K562 (cell line): ENCODE measurements around the gene CMBL.

Experiments
- CEBPB ChIP-seq: fragments of 450-650 bp; IDR thresholded peaks from 2 replicates; pipeline ENCODE4 v1.6.1; 2016; ENCODE audit warnings: missing genetic modification characterization, missing compliant biosample characterization
- EHMT2 ChIP-seq: fragments of 450-650 bp; IDR thresholded peaks from 2 replicates; pipeline ENCODE4 v1.6.1; 2018; ENCODE audit warnings: antibody characterized with exemption
- ELF1 ChIP-seq: fragments of 200-800 bp; sonication (Bioruptor generic); IDR thresholded peaks from 2 replicates; pipeline ENCODE4 v1.6.1; 2016; ENCODE audit warnings: missing genetic modification characterization, missing compliant biosample characterization
- POLR2A ChIP-seq: fragments of 450-650 bp; conservative IDR thresholded peaks from 2 replicates; pipeline ENCODE4 v1.6.1; 2016
- SIX5 ChIP-seq, 2 experiments: IDR thresholded peaks; 2 replicates each; pipeline ENCODE4 v1.6.1; 2011; ENCODE audit warnings: low read length in 2 of 2, borderline replicate concordance in 1 of 2, low read depth in 1 of 2, mild to moderate bottlenecking in 1 of 2, moderate library complexity in 1 of 2; ENCODE audit not compliant: insufficient read depth in 1 of 2
- SMAD4 ChIP-seq: fragments of 250-450 bp; sonication (Bioruptor Pico); conservative IDR thresholded peaks from 2 replicates; pipeline ENCODE4 v1.8.0; 2021; ENCODE audit warnings: inconsistent platforms, mild to moderate bottlenecking, moderate library complexity
- SUPT5H ChIP-seq: fragments of 450-650 bp; IDR thresholded peaks from 2 replicates; pipeline ENCODE4 v1.6.1; 2016
- TAF7 ChIP-seq: fragments of 450-650 bp; IDR thresholded peaks from 2 replicates; pipeline ENCODE4 v1.6.1; 2016; ENCODE audit warnings: missing genetic modification characterization, missing compliant biosample characterization
- ZFP36 ChIP-seq: fragments of 150-350 bp; IDR thresholded peaks from 2 replicates; pipeline ENCODE4 v1.6.1; 2018; ENCODE audit warnings: low read length, low read depth; ENCODE audit not compliant: partially characterized antibody
- TF ChIP-seq, protein P1 (sequence below): sonication (generic); formaldehyde crosslinking; IDR thresholded peaks from 2 replicates; pipeline ENCODE4 v1.5.0; 2020; ENCODE audit warnings: missing genetic modification reagents

DNA sequence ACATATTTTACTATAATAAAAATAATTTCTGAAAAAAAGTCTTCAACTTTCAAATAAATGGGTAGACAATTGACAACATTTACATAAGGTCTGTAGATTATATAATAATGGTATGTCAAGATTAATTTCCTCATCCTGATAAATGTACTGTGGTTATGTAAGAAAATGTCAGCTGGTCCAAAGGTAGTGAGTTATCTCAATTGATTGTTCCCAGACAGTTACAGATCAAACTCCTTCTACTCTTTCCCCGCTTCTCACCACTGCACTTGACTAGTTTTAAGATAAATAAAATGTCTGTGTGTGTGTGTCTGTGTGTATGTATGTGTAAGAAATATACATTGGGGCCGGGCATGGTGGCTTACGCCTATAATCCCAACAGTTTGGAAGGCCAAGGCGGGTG lies 29.4 kb upstream of the CMBL start:
- TF ChIP-seq TAF7: no peak
- no peak for TF ChIP-seq EHMT2
- no peak for TF ChIP-seq CEBPB
- TF ChIP-seq SUPT5H: no peak
- no peak for TF ChIP-seq ZFP36
- TF ChIP-seq ELF1 (tag): no peak
- TF ChIP-seq SMAD4: no peak
- TF ChIP-seq, protein P1, sequence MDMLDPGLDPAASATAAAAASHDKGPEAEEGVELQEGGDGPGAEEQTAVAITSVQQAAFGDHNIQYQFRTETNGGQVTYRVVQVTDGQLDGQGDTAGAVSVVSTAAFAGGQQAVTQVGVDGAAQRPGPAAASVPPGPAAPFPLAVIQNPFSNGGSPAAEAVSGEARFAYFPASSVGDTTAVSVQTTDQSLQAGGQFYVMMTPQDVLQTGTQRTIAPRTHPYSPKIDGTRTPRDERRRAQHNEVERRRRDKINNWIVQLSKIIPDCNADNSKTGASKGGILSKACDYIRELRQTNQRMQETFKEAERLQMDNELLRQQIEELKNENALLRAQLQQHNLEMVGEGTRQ (CRISPR knock-in tag): no peak
- no peak for TF ChIP-seq POLR2A
- no peak for TF ChIP-seq SIX5 (IDR thresholded peaks at IDR 0.05; ENCODE audit: borderline replicate concordance in 1 of 2, insufficient read depth in 1 of 2, low read depth in 1 of 2, low read length in 2 of 2)
